ENCODE data around the gene ERC2.
A peak's percentile ranks its signal among the peaks of the same experiment; 100 is the strongest.

Gene ERC2

DNA sequence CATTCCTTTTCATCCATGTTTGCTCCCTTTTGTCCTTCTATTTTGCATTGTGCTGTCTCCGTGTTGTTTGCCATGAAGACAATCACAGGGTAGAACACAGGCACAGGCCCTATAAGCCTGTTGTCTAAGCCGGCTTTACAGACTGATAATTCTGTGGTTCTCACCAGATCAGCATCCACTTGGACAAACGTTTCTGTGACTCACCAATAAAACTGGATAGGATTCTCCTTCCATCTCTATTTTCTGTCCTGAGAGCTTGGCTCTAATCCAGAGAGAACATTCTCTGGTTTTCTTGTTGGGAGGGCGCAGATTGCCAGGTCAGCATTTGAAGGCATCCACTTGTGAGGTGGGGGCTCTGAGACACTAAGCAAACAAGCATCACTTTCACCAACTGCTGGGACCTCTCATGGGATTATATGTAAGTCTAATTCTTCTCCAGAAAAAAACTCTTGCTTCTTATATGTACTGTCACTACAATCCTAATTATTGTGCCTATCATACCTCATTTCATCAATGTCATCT, 101.6 kb downstream of the ERC2 start:
- DNase-seq = no peak

- no peak for DNase-seq
Observed at GRCh38 chr3:56365905-56366640, 102.2 kb downstream of the ERC2 start.

GRCh38 chr3:56364665-56365064, 103.6 kb downstream of the ERC2 start:
- no peak for DNase-seq

DNA sequence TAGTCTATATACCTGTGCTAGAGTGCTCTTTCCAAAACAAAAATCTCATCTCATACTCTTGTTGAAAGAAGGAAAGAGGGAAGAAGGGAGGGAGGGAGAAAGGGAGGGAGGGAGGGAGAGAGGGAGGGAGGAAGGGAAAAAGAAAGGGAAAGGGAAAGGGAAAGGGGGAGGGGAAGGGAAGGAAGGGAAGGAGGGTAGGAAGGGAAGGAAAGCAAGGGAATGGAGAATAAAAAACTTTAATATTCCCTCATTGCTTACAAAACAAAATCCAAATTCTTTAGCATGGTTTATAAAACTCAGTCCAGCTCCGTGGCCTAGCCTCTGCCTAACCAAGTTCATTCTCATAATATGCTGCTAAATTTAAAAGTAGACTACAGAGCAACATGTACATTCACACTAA, 104.5 kb downstream of the ERC2 start:
- DNase-seq = no peak

GRCh38 chr3:56361731-56362130, 106.5 kb downstream of the ERC2 start:
- no peak for DNase-seq

DNA sequence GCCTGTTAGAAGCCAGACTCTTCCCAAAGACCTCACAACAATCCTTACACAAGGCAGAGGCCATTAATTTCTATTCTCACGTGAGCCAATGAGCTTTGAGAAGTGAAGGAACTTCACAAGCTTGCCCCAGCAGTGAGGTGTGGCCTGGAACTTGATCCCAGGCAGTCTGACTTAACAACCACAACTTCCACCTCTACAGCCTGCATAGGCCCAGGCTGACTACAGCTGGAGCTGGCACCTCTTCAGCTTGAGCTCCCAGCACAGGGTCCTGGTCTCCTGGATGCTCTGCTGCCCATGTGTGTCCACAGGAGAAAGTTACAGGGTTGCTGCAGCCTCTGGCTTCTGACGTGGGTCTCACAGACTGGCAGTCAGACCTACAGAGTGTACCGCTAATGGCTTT, 111.0 kb downstream of the ERC2 start:
- DNase-seq = no peak

DNA sequence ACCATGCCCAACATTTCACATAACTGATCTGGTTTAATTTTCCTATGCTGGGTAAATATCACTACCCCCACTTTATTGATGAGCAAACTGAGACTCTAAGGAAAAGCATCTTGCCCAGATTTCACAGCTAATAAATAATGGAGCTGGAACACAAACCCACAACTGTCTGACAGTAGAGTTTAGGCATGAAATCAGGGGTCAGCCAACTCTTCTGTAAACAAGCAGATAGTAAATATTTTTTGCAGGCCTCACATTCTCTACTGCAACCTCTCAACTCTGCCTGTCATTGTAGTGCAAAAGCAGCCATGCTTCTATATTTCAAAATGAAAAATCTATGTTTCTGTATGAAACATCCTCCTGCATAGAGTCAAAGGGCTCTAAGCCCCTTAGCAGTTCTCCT, 111.5 kb downstream of the ERC2 start:
- no peak for DNase-seq

- DNase-seq = peak; percentile 2 to 54 (median 32)
Observed at GRCh38 chr3:56355570-56356185, 112.6 kb downstream of the ERC2 start.

DNA sequence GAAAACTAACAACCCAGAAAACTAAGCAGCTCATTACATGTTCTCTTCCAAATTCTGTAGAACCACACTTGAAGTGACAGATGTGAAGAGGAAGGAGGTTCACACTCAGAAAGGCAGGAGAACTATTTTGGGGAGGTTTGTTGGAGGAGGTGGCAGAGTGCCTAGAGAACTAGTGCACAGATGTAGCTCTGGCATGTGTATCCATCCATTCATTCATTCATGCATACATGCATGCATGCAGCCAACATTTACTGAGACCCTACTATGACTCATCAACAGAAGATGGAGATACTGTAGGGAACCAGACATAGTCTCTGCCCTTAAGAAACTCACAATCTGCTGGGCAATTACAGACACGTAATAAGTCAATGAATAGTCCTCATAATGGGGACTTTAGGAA, 116.7 kb downstream of the ERC2 start:
- no peak for DNase-seq

DNA sequence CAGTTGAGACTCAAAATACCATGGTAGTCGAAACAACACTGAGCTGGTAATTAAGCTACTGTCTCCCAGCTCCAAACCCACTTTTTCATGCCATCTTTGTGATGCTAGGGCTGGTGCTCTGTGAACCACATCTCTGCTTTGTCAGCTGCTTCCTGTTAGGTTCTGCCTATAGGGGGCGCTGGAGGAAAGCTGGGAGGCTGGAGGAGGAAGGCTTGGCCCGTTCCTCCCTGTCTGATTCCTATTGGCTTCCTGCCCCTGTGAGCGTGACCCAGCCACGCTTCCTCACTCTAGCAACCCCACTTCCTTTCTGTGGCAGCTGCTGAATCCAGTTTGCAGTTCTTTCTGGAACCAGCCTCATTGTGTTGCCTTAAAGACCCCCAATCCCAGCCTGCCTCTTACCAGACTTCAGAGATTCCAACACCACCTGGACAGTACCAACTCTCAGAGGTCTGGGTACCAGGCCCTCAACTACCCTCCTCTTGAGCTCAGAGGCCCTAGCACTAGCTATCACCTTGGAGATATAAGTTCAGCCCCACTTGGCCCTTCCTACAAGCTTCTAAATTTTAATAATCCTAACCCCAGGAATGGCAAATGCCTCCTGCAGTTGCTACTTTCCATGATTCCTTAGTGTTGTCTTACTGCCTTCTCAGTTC, 120.9 kb downstream of the ERC2 start:
- DNase-seq = peak; percentile 44 to 61 (median 53)

GRCh38 chr3:56342475-56342874, 125.8 kb downstream of the ERC2 start:
- DNase-seq = no peak

GRCh38 chr3:56339671-56340070, 128.6 kb downstream of the ERC2 start:
- DNase-seq = no peak

- no peak for DNase-seq
Observed at GRCh38 chr3:56339244-56339643, 129.0 kb downstream of the ERC2 start.

- DNase-seq = no peak
Observed at GRCh38 chr3:56336023-56336422, 132.2 kb downstream of the ERC2 start.

DNA sequence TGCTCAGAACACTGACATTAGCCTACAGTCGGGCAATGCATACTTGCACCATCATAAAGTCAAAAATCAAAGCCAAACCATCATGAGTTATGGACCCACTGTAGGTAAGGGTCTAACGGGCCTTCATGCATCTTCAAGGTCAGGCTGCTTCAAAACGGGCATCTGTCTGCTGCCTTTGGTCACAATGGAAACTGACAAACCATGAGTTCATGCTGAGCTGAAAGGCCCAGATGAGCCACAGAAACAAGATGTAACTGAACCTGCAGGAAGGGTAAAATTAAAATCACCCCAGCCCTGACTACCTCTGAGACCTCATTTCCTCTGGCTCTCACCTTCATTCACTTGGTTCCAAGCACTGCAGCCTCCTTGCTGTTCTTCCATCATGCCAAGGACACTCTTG, 143.8 kb downstream of the ERC2 start:
- DNase-seq = no peak

DNA sequence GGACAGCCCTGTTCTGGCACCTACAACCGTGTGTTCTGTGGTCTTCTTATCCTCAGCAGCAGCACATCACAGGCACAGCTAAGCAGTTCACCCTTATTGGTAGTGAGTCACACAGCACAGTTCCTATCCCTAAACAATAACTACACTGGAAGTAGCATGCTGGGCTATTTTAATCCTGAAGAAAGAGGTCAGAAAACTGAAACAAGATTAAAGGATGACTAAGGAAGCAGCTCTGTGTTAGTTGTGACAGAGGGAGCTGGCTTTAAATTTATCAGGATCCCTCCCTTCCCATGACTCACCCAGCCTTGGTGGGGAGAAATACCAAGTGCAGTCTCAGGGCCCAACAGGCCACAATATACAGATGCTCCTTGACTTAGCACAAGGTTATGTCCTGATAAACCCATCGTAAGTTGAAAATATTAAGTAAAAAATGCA, 144.3 kb downstream of the ERC2 start:
- peak; percentile 17 to 46 (median 39) for DNase-seq

DNA sequence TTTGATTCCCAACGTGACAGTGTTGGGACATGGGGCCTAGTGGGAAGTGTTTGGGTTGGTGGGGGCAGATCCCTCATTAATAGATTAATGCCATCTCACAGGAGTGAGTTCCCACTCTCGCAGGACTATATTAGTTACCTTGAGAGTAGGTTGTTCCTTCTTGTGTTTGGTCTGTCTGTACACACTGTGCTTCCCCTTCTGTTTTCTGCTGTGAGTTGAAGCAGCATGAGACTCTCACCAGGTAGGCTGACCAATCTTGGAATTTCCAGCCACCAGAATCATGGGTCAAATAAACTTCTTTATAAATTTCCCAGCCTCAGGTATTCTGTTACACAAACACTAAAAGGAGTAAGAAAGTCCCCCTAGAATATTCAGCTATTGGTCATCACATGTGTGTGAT, 145.4 kb downstream of the ERC2 start:
- no peak for DNase-seq

- no peak for DNase-seq
Observed at GRCh38 chr3:56321892-56322291, 146.4 kb downstream of the ERC2 start.

GRCh38 chr3:56321383-56321782, 146.9 kb downstream of the ERC2 start:
- no peak for DNase-seq

DNA sequence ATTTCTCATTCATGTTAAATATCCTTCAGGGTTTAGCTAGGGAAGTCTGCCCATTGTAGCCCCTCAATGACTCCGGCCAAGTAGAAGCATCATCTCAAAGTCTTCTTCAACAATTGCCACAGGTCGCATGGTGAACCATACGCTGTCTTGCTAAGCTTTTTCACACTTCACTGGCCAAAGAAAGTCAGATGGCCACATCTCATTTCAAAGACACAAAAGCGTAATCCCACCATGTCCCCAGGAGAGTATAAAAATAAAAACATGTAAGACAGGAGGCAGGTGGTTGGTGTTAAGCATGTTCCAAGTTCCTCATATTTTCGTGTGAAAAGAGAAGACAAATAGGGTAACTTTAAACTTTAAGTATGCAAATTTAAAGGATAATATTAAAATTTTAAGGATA, 147.4 kb downstream of the ERC2 start:
- no peak for DNase-seq

GRCh38 chr3:56318891-56319290, 149.4 kb downstream of the ERC2 start:
- DNase-seq = no peak

- no peak for DNase-seq
Observed at GRCh38 chr3:56316944-56317343, 151.3 kb downstream of the ERC2 start.

- no peak for DNase-seq
Observed at GRCh38 chr3:56314842-56315241, 153.4 kb downstream of the ERC2 start.

GRCh38 chr3:56309465-56309864, 158.8 kb downstream of the ERC2 start:
- DNase-seq = no peak

All from suppressor macrophage (primary cell).